Heart left ventricle (tissue), 13 donors: Measurements from ENCODE around the gene MYLK2.

Source experiments
- CTCF ChIP-seq, 12 donors: fragments of 200-600 bp; sonication (generic) in 4 of 12; IDR thresholded peaks; one replicate each; pipeline versions ENCODE4 v1.5.0 to v1.8.0; 2018 to 2022; ENCODE audit warnings: antibody characterized with exemption in 12 of 12, mild to moderate bottlenecking in 5 of 12
- POLR2A ChIP-seq, 2 donors: fragments of 450-650 bp; IDR thresholded peaks; one replicate each; pipeline ENCODE4 v1.6.1; 2017; ENCODE audit warnings: antibody characterized with exemption in 2 of 2, mild to moderate bottlenecking in 2 of 2, moderate library complexity in 2 of 2
- donor health status: ischemic (EF 13 %, LVEDD 7.1; RV severe dilation, severe dysfunction).
- donor health status: DM: no; HTN: yes; CAD: no.
- donor health status: DM: no; HTN: no; CAD: no.
- donor health status: ischemic (EF 25% LVEDD 6.9; RV normal size, moderate dysfunction).
- donor health status: ischemic (EF 25% LVEDD 5.7; RV mildly dilated, moderate dysfunction).
- donor health status: ischemic (EF 35%, LVEDD 5.7; RV mildly dilated, moderate dysfunction).
- donor health status: nonischemic (EF 11% LVEDD 7.7; RV severe dilation, severe dysfunction).
- donor health status: DM: yes; HTN: yes; CAD: no.
- donor health status: PGD.
- donor health status: ischemic (EF 29% LVEDD 5.4; RV normal size, mild dysfunction).
- donor health status: nonischemic (EF 23%, LVEDD 6.1; RV moderate dilation, normal function).

- TF ChIP-seq CTCF (IDR thresholded peaks at IDR 0.05): no peak
- TF ChIP-seq POLR2A (IDR thresholded peaks at IDR 0.05): no peak
These were observed 30.3 kb downstream of the MYLK2 start for GRCh38 chr20:31849306-31849930.
